Measurements from ENCODE around the gene GPX4.

DNA sequence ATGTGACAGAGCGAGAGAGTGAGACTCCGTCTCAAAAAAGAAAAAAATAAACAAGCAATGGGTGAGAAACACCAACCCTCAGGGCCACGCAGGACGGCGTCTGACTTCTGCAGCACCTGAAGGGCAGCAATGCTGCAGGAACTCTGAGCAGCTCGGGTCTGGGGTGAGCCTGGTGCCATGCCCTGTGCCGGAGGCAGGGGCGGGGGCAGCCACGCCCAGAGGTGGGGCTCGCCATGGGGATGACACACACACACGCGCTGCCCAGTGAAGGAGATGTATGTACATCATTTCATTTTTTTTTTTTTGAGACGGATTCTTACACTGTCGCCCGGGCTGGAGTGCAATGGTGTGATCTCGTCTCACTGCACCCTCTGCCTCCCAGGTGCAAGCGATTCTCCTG, 24.3 kb downstream of the GPX4 start:
- no peak for TF ChIP-seq CTCF (IDR thresholded peaks at IDR 0.05; ENCODE audit: poor library complexity, severe bottlenecking)
- TF ChIP-seq, protein P1, sequence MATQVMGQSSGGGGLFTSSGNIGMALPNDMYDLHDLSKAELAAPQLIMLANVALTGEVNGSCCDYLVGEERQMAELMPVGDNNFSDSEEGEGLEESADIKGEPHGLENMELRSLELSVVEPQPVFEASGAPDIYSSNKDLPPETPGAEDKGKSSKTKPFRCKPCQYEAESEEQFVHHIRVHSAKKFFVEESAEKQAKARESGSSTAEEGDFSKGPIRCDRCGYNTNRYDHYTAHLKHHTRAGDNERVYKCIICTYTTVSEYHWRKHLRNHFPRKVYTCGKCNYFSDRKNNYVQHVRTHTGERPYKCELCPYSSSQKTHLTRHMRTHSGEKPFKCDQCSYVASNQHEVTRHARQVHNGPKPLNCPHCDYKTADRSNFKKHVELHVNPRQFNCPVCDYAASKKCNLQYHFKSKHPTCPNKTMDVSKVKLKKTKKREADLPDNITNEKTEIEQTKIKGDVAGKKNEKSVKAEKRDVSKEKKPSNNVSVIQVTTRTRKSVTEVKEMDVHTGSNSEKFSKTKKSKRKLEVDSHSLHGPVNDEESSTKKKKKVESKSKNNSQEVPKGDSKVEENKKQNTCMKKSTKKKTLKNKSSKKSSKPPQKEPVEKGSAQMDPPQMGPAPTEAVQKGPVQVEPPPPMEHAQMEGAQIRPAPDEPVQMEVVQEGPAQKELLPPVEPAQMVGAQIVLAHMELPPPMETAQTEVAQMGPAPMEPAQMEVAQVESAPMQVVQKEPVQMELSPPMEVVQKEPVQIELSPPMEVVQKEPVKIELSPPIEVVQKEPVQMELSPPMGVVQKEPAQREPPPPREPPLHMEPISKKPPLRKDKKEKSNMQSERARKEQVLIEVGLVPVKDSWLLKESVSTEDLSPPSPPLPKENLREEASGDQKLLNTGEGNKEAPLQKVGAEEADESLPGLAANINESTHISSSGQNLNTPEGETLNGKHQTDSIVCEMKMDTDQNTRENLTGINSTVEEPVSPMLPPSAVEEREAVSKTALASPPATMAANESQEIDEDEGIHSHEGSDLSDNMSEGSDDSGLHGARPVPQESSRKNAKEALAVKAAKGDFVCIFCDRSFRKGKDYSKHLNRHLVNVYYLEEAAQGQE (IDR thresholded peaks at IDR 0.05; ENCODE audit: borderline replicate concordance): no peak
